K562 (cell line): ENCODE results near the gene NPIPB6. TPM values are rescaled to one million over a fixed set of nuclear protein-coding genes. Genes with fewer than 3 reads are reported as not detected.

Source experiments
- LARP7 ChIP-seq: fragments of 450-650 bp; IDR thresholded peaks from 2 replicates; pipeline ENCODE4 v1.6.1; 2016
- NCOR1 ChIP-seq: fragments of 450-650 bp; IDR thresholded peaks from 2 replicates; pipeline ENCODE4 v1.6.1; 2016; ENCODE audit warnings: mild to moderate bottlenecking, moderate library complexity
- NR3C1 ChIP-seq: sonication (generic); formaldehyde crosslinking; IDR thresholded peaks from 2 replicates; pipeline ENCODE4 v1.8.1; 2022; ENCODE audit warnings: missing genetic modification reagents
- REST ChIP-seq, 2 experiments: fragments of 450-650 bp; formaldehyde crosslinking in 1 of 2; IDR thresholded peaks; 2 replicates each; pipeline versions ENCODE4 v1.4.0 to v1.6.1; 2014 to 2020; ENCODE audit warnings: mild to moderate bottlenecking in 2 of 2, borderline replicate concordance in 1 of 2, low read depth in 1 of 2
- SMC3 ChIP-seq: conservative IDR thresholded peaks from 2 replicates; pipeline ENCODE4 v1.6.1; 2011; ENCODE audit warnings: low read depth, low read length, improper control_type of control experiment; ENCODE audit not compliant: insufficient read depth
- STAG1 ChIP-seq: sonication (generic); formaldehyde crosslinking; IDR thresholded peaks from 2 replicates; pipeline ENCODE4 v1.5.0; 2020; ENCODE audit warnings: missing genetic modification reagents, borderline replicate concordance
- TAF15 ChIP-seq: fragments of 200-400 bp; formaldehyde crosslinking; IDR thresholded peaks from 2 replicates; pipeline ENCODE4 v1.6.1; 2017; ENCODE audit warnings: mild to moderate bottlenecking, low read depth, low read length, moderate library complexity
- XRCC5 ChIP-seq: fragments of 200-400 bp; formaldehyde crosslinking; IDR thresholded peaks from 2 replicates; pipeline ENCODE4 v1.6.1; 2017; ENCODE audit warnings: low read depth, mild to moderate bottlenecking, low read length
- ZKSCAN8 ChIP-seq: fragments of 200-800 bp; sonication (Bioruptor generic); IDR thresholded peaks from 2 replicates; pipeline ENCODE4 v1.6.1; 2016; ENCODE audit warnings: missing genetic modification characterization, missing compliant biosample characterization
- ZNF436 ChIP-seq: fragments of 250-450, 450-650 bp; sonication (Bioruptor Pico); formaldehyde crosslinking; IDR thresholded peaks from 2 replicates; pipeline ENCODE4 v1.7.0; 2020; ENCODE audit warnings: mild to moderate bottlenecking
- polyA plus RNA-seq, 8 experiments: library from polyadenylated mRNA; depleted of rRNA in 4 of 8; stranded (reverse) in 5 of 8; unstranded in 3 of 8; fragments of >200 nt; fragmentation: Nextera tagmentation in 2 of 8; fragmentation: Illumina TruSeq in 1 of 8; extraction: Ambion mirVana in 2 of 8; extraction: Trizol in 1 of 8; gene quantifications; 2 replicates each; pipeline versions ENCODE4 v1.2.1 to v1.2.3, GENCODE V29; 2011 to 2014; ENCODE audit warnings: inconsistent platforms in 1 of 8, missing spikeins in 1 of 8
- total RNA-seq, 7 experiments: library from RNA; depleted of rRNA in 6 of 7; stranded (reverse); fragments of >200 nt in 6 of 7; fragmentation: Illumina TruSeq in 2 of 7; extraction: Trizol in 2 of 7; gene quantifications; 2 replicates each; pipeline versions ENCODE4 v1.2.1 to v1.2.3, GENCODE V29; 2011 to 2021; ENCODE audit warnings: low replicate concordance in 1 of 7
- TF ChIP-seq, protein P1 (sequence below): fragments of 450-650 bp; formaldehyde crosslinking; IDR thresholded peaks from 2 replicates; pipeline ENCODE4 v1.4.0; 2020; ENCODE audit warnings: mild to moderate bottlenecking, moderate library complexity
- TF ChIP-seq, protein P2 (sequence below), 3 experiments: IDR thresholded peaks in 2 of 3; conservative IDR thresholded peaks in 1 of 3; 2 replicates each; pipeline ENCODE4 v1.5.1; 2011 to 2012; ENCODE audit warnings: low read length in 3 of 3, mild to moderate bottlenecking in 3 of 3, control low read depth in 2 of 3, improper control_type of control experiment in 1 of 3, inconsistent platforms in 1 of 3, low read depth in 1 of 3, mixed read lengths in 1 of 3, moderate library complexity in 1 of 3; ENCODE audit not compliant: insufficient read depth in 2 of 3
- TF ChIP-seq, protein P3 (sequence below): fragments of 200-800 bp; sonication (Bioruptor generic); IDR thresholded peaks from 2 replicates; pipeline ENCODE4 v1.6.1; 2017; ENCODE audit warnings: missing genetic modification characterization, missing compliant biosample characterization

The NPIPB6 gene
- total and polyA plus RNA-seq, 9 of the 15 experiments (the other 6 are each of a cell fraction or from before 2014, with no cell fraction given): 0.03 to 0.91 (median 0.40) TPM; not detected in 1

GRCh38 chr16:28317040-28317880 lies 46.0 kb downstream of the NPIPB6 start (continued):
- TF ChIP-seq, protein P1, sequence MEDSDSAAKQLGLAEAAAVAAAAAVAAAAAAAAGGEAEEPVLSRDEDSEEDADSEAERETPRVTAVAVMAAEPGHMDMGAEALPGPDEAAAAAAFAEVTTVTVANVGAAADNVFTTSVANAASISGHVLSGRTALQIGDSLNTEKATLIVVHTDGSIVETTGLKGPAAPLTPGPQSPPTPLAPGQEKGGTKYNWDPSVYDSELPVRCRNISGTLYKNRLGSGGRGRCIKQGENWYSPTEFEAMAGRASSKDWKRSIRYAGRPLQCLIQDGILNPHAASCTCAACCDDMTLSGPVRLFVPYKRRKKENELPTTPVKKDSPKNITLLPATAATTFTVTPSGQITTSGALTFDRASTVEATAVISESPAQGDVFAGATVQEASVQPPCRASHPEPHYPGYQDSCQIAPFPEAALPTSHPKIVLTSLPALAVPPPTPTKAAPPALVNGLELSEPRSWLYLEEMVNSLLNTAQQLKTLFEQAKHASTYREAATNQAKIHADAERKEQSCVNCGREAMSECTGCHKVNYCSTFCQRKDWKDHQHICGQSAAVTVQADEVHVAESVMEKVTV (CRISPR knock-in tag): 0 out of 2 replicates have a peak, but pooled peaks have one; percentile 21
- TF ChIP-seq LARP7 (no peak), ZNF436 (CRISPR knock-in tag) (no peak), NCOR1 (no peak), NR3C1 (no peak), ZKSCAN8 (CRISPR knock-in tag) (no peak), STAG1 (CRISPR knock-in tag) (peak; percentile 55; the same call in 1 of the 2 replicates), SMC3 (peak; percentile 72), XRCC5 (0 out of 2 replicates have a peak, but pooled peaks have one; percentile 80), TAF15 (no peak), REST (IDR thresholded peaks at IDR 0.05; ENCODE audit: borderline replicate concordance) (peak; percentile 79), REST (CRISPR knock-in tag; IDR thresholded peaks at IDR 0.05; ENCODE audit: low read depth) (no peak)
- TF ChIP-seq, protein P2, sequence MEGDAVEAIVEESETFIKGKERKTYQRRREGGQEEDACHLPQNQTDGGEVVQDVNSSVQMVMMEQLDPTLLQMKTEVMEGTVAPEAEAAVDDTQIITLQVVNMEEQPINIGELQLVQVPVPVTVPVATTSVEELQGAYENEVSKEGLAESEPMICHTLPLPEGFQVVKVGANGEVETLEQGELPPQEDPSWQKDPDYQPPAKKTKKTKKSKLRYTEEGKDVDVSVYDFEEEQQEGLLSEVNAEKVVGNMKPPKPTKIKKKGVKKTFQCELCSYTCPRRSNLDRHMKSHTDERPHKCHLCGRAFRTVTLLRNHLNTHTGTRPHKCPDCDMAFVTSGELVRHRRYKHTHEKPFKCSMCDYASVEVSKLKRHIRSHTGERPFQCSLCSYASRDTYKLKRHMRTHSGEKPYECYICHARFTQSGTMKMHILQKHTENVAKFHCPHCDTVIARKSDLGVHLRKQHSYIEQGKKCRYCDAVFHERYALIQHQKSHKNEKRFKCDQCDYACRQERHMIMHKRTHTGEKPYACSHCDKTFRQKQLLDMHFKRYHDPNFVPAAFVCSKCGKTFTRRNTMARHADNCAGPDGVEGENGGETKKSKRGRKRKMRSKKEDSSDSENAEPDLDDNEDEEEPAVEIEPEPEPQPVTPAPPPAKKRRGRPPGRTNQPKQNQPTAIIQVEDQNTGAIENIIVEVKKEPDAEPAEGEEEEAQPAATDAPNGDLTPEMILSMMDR (IDR thresholded peaks at IDR 0.05 in 2 of 3, conservative IDR thresholded peaks at IDR 0.05 in 1 of 3; ENCODE audit: insufficient read depth in 2 of 3, low read depth in 1 of 3, low read length in 3 of 3): peak; percentile 83 to 88 (median 85)
- TF ChIP-seq, protein P3, sequence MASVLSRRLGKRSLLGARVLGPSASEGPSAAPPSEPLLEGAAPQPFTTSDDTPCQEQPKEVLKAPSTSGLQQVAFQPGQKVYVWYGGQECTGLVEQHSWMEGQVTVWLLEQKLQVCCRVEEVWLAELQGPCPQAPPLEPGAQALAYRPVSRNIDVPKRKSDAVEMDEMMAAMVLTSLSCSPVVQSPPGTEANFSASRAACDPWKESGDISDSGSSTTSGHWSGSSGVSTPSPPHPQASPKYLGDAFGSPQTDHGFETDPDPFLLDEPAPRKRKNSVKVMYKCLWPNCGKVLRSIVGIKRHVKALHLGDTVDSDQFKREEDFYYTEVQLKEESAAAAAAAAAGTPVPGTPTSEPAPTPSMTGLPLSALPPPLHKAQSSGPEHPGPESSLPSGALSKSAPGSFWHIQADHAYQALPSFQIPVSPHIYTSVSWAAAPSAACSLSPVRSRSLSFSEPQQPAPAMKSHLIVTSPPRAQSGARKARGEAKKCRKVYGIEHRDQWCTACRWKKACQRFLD (CRISPR knock-in tag): no peak
